GM08714 (cell line): Measurements from ENCODE around the gene BSPRY.

Experiments used
- H3K4me3 ChIP-seq: fragments of 200-500 bp; sonication (Bioruptor generic); 2 replicates; pipeline ENCODE4 v1.5.1; 2014; ENCODE audit warnings: mild to moderate bottlenecking, low read length, inconsistent platforms
- ZNF274 ChIP-seq: IDR thresholded peaks from 2 replicates; pipeline ENCODE4 v1.6.1; 2012; ENCODE audit warnings: mild to moderate bottlenecking, low read depth, low read length

The BSPRY gene

GRCh38 chr9:113322671-113323070, 26.7 kb upstream of the BSPRY start:
- TF ChIP-seq ZNF274, result no peak
- H3K4me3 ChIP-seq, result no peak overlapping the region

GRCh38 chr9:113326230-113326629, 23.1 kb upstream of the BSPRY start:
- no peak for TF ChIP-seq ZNF274

GRCh38 chr9:113328045-113328782, 21.1 kb upstream of the BSPRY start:
- TF ChIP-seq ZNF274, result no peak
- no peak overlapping the region for H3K4me3 ChIP-seq

More at GRCh38 chr9:113326230-113326629, 23.1 kb upstream of the BSPRY start:
- H3K4me3 ChIP-seq, result no peak overlapping the region

- no peak for TF ChIP-seq ZNF274
- no peak overlapping the region for H3K4me3 ChIP-seq
Observed at GRCh38 chr9:113331780-113332179, 17.6 kb upstream of the BSPRY start.

GRCh38 chr9:113337714-113338113, 11.6 kb upstream of the BSPRY start:
- no peak for TF ChIP-seq ZNF274
- H3K4me3 ChIP-seq, result no peak overlapping the region

GRCh38 chr9:113340011-113340699, 9.2 kb upstream of the BSPRY start, which contains the start of gene WDR31:
WDR31 (minus strand) TSS chr9:113340275; CDS start chr9:113332022, 8,253 bp downstream.
- H3K4me3 ChIP-seq, result peak within 1 kb of the TSS; percentile 87
- no peak for TF ChIP-seq ZNF274

GRCh38 chr9:113341712-113342410, 7.5 kb upstream of the BSPRY start:
- no peak for TF ChIP-seq ZNF274
- H3K4me3 ChIP-seq, result no peak overlapping the region

- H3K4me3 ChIP-seq, result no peak overlapping the region
- TF ChIP-seq ZNF274, result no peak
Observed at GRCh38 chr9:113343732-113344231, 5.6 kb upstream of the BSPRY start.

- TF ChIP-seq ZNF274, result no peak
- no peak overlapping the region for H3K4me3 ChIP-seq
Observed at GRCh38 chr9:113345190-113345589, 4.2 kb upstream of the BSPRY start.

- no peak for TF ChIP-seq ZNF274
- no peak overlapping the region for H3K4me3 ChIP-seq
Observed at GRCh38 chr9:113345671-113346070, 3.7 kb upstream of the BSPRY start.

- no peak overlapping the region for H3K4me3 ChIP-seq
- no peak for TF ChIP-seq ZNF274
Observed at GRCh38 chr9:113348437-113348836, 904 bp upstream of the BSPRY start.

- peak overlapping the region; percentile 53; the same call in 1 of the 2 replicates for H3K4me3 ChIP-seq
- TF ChIP-seq ZNF274, result no peak
Observed at GRCh38 chr9:113349066-113349444, 286 bp upstream of the BSPRY start.

- H3K4me3 ChIP-seq, result peak overlapping the region; percentile 53; the same call in 1 of the 2 replicates
- no peak for TF ChIP-seq ZNF274
Observed at GRCh38 chr9:113350107-113350661, 843 bp downstream of the BSPRY start.

- no peak for TF ChIP-seq ZNF274
- H3K4me3 ChIP-seq, result no peak overlapping the region; the same call in 1 of the 2 replicates
Observed at GRCh38 chr9:113350937-113351336, 1.6 kb downstream of the BSPRY start.
